Stomach (tissue), 9 donors: Measurements from ENCODE around the gene TXNL1. TPM values are rescaled to one million over a fixed set of nuclear protein-coding genes. Genes with fewer than 3 reads are reported as not detected.

ENCODE experiments used
- DNase-seq, 2 donors: peaks; one replicate each; pipeline versions ENCODE4 v3.0.0 to v3.0.0-alpha.2; 2013 to 2019
- H3K27ac ChIP-seq, 5 donors: fragments of 200-600 bp in 4 of 5; sonication (generic) in 4 of 5; one replicate each; pipeline ENCODE4 v1.5.1; 2013 to 2019; ENCODE audit warnings: mild to moderate bottlenecking in 1 of 5, moderate library complexity in 1 of 5
- H3K27me3 ChIP-seq, 3 donors: fragments of 200-600 bp; sonication (generic); one replicate each; pipeline ENCODE4 v1.5.1; 2017 to 2019; ENCODE audit warnings: mixed run types in 1 of 3
- H3K36me3 ChIP-seq, 4 donors: fragments of 200-600 bp; sonication (generic); 1 replicate in 3 of 4; 2 replicates in 1 of 4; pipeline ENCODE4 v1.5.1; 2016 to 2019
- H3K4me1 ChIP-seq, 4 donors: fragments of 200-600 bp; sonication (generic); one replicate each; pipeline ENCODE4 v1.5.1; 2016 to 2019
- H3K4me3 ChIP-seq, 4 donors: fragments of 200-600 bp; sonication (generic) in 3 of 4; one replicate each; pipeline ENCODE4 v1.5.1; 2016 to 2019; ENCODE audit warnings: mild to moderate bottlenecking in 1 of 4
- H3K9me3 ChIP-seq, 4 donors: fragments of 200-600 bp; sonication (generic); one replicate each; pipeline ENCODE4 v1.5.1; 2016 to 2019
- CTCF ChIP-seq, 7 experiments: fragments of 450-650 bp in 4 of 7; fragments of 200-600 bp in 3 of 7; sonication (generic) in 3 of 7; IDR thresholded peaks; one replicate each; pipeline ENCODE4 v1.5.1; 2016 to 2019; ENCODE audit warnings: antibody characterized with exemption in 7 of 7, control low read depth in 2 of 7, mild to moderate bottlenecking in 1 of 7
- EP300 ChIP-seq: sonication (generic); formaldehyde crosslinking; IDR thresholded peaks from one replicate; pipeline ENCODE4 v1.6.1; 2017; ENCODE audit warnings: antibody characterized with exemption
- POLR2A ChIP-seq, 4 donors: fragments of 450-650 bp; IDR thresholded peaks; one replicate each; pipeline ENCODE4 v1.6.1; 2016; ENCODE audit warnings: antibody characterized with exemption in 4 of 4, control low read depth in 2 of 4, mild to moderate bottlenecking in 1 of 4, moderate library complexity in 1 of 4
- POLR2AphosphoS5 ChIP-seq, 3 donors: sonication (generic); formaldehyde crosslinking; IDR thresholded peaks; one replicate each; pipeline ENCODE4 v1.6.1; 2016; ENCODE audit warnings: antibody characterized with exemption in 3 of 3
- WGBS, 5 donors: extraction: QIAGEN DNeasy Blood & Tissue Kit in 3 of 5; methylation state at CpG; one replicate each; pipeline versions ENCODE4 v1.1.5 to v1.1.7; 2013 to 2018; 5-methylcytosine and 5-hydroxymethylcytosine counted together
- intact Hi-C: fragments of 100-400 bp; cut with DNase I; formaldehyde crosslinking; loops from one replicate; pipeline ENCODE4 v1.15.1; 2023; ENCODE audit warnings: low total_unique reads
- polyA plus RNA-seq, 3 donors: library from polyadenylated mRNA; stranded (reverse); fragments of 200-250 nt; gene quantifications; one replicate each; pipeline ENCODE4 v1.2.3, GENCODE V29; 2013
- total RNA-seq, 5 donors: library from RNA; depleted of rRNA; stranded (reverse); fragments of >200 nt; gene quantifications; one replicate each; pipeline versions ENCODE4 v1.1.0 to v1.2.3, GENCODE V29; 2014 to 2016
- donor health status: healthy with polysubstance abuse.
- donor health status: Bipolar disorder and iron deficiency.
- donor health status: healthy.

TXNL1 gene
- total and polyA plus RNA-seq, 8 donors: 2.6 to 87.1 (median 41.4) TPM

DNA sequence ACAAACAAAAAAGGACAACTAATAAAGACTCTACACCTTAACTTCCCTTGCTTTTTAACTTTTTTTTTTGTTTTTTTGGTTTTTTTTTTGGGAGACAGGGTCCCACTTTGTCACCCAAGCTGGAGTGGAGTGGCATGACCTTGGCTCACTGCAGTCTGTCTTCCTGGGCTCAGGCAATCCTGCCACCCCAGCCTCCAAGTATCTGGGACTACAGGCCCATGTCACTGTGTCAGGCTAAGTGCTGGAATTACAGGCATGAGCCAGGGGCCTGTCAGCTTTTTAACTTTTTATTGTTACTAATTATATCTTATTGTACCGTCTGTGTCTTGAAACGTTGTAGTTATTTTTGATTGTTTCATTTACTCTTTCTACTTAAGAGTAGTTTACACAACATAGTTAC is 38.2 kb upstream of the TXNL1 start:
- DNase-seq: no peak
- Histone ChIP-seq H3K4me3 (no peak overlapping the region), H3K36me3 (peaks cover 0 to 17% (median 14%) of the 10 kb centered on the region in 4 donors), H3K27ac (no peak overlapping the region), H3K4me1 (peaks cover 0 to 6% (median 0%) of the 10 kb centered on the region in 4 donors), H3K9me3 (no peaks in the 10 kb centered on the region), H3K27me3 (no peaks in the 10 kb centered on the region)
- WGBS, 5 donors: 62 to 85% (median 80%) methylated on average over 2 of the region's 2 CpGs
- intact Hi-C loops: no loop called here
- TF ChIP-seq EP300 (no peak), CTCF (IDR thresholded peaks at IDR 0.05) (no peak), POLR2A (IDR thresholded peaks at IDR 0.05) (no peak), POLR2AphosphoS5 (IDR thresholded peaks at IDR 0.05) (no peak)

GRCh38 chr18:56672981-56673380 is 34.6 kb upstream of the TXNL1 start:
- no peak for TF ChIP-seq CTCF (IDR thresholded peaks at IDR 0.05)
- TF ChIP-seq POLR2AphosphoS5 (IDR thresholded peaks at IDR 0.05): no peak
- TF ChIP-seq POLR2A (IDR thresholded peaks at IDR 0.05): no peak
- TF ChIP-seq EP300: no peak
- Histone ChIP-seq H3K4me3 (no peak overlapping the region), H3K27me3 (no peaks in the 10 kb centered on the region), H3K9me3 (no peaks in the 10 kb centered on the region), H3K4me1 (peaks cover 0 to 6% (median 3%) of the 10 kb centered on the region in 4 donors), H3K36me3 (peaks cover 0 to 17% (median 14%) of the 10 kb centered on the region in 4 donors), H3K27ac (no peak overlapping the region)
- intact Hi-C loops: no loop called here
- WGBS, 5 donors: 79 to 87% (median 82%) methylated on average over 3 of the region's 3 CpGs
- DNase-seq: no peak

DNA sequence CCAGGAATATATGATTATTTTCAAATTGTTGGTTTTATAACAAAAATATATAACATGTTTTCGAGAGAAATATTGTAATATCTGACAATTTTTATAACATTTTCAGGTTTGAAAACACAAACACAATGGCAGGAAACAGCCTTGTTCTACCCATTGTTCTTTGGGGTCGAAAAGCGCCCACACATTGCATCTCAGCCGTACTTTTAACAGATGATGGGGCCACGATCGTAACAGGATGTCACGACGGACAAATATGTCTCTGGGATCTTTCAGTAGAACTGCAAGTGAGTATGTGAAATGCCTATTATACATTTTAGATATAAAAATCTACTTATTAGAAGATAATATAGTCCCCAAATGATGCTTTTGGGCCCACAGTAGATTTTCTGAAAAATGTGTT is 34.0 kb upstream of the TXNL1 start:
- WGBS, 5 donors: 75 to 82% (median 81%) methylated on average over 8 of the region's 8 CpGs
- peaks cover 0 to 17% (median 14%) of the 10 kb centered on the region in 4 donors for H3K36me3 ChIP-seq
- H3K27me3 ChIP-seq: no peaks in the 10 kb centered on the region
- no peak for TF ChIP-seq POLR2A (IDR thresholded peaks at IDR 0.05)
- TF ChIP-seq EP300: no peak
- TF ChIP-seq POLR2AphosphoS5 (IDR thresholded peaks at IDR 0.05): no peak
- TF ChIP-seq CTCF (IDR thresholded peaks at IDR 0.05): no peak
- intact Hi-C loops: no loop called here
- no peak overlapping the region for H3K27ac ChIP-seq
- no peaks in the 10 kb centered on the region for H3K9me3 ChIP-seq
- peaks cover 0 to 8% (median 3%) of the 10 kb centered on the region in 4 donors for H3K4me1 ChIP-seq
- DNase-seq: no peak
- no peak overlapping the region for H3K4me3 ChIP-seq

DNA sequence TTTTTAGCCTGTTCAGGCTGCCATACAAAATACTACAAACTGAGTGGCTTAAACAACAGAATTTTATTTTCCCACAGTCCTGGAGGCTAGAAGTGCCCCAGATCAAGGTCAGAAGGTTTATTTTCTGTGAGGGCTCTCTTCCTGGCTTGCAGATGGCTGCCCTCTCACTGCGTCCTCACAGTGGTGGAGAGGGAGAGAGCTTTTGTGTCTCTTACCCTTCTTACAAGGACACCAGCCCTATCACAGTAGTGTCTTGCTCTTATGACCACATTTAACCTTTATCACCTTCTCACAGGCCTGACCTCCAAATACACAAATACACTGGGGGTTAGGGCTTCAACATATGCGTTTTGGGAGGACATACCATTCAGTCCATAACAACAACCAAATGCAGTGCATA is 24.5 kb upstream of the TXNL1 start:
- H3K4me3 ChIP-seq: no peak overlapping the region
- 73 to 90% (median 80%) methylated on average over 2 of the region's 2 CpGs for WGBS, 5 donors
- TF ChIP-seq POLR2AphosphoS5 (IDR thresholded peaks at IDR 0.05) (no peak), POLR2A (IDR thresholded peaks at IDR 0.05) (no peak), CTCF (IDR thresholded peaks at IDR 0.05) (no peak)
- intact Hi-C loops: no loop called here
- DNase-seq: no peak
- H3K27me3 ChIP-seq: no peaks in the 10 kb centered on the region
- H3K9me3 ChIP-seq: no peaks in the 10 kb centered on the region
- H3K36me3 ChIP-seq: peaks cover 0 to 5% (median 0%) of the 10 kb centered on the region in 4 donors
- H3K27ac ChIP-seq: no peak overlapping the region
- peaks cover 0 to 3% (median 0%) of the 10 kb centered on the region in 4 donors for H3K4me1 ChIP-seq
